HepG2 (cell line): Measurements from ENCODE around the gene MED10. TPM values are rescaled to one million over a fixed set of nuclear protein-coding genes. Genes with fewer than 3 reads are reported as not detected.

Experiments used
- ATAC-seq: fragments of 200-7000 bp; cut with Tn5 transposase; 3 replicates; pipeline ENCODE4 v1.9.1; 2020; ENCODE audit warnings: mild to moderate bottlenecking, moderate library complexity
- BruUV-seq: library from RNA; stranded (reverse); fragments of 400-500 nt; replicated peaks from 2 replicates; lab custom pipeline; 2021; lab: Mats Ljungman, UMichigan
- CTCF ChIA-PET: fragments of 300-600 bp; formaldehyde crosslinking; extraction: SDS; loops from one replicate; lab custom pipeline; 2021; ENCODE audit warnings: low total read pairs, inconsistent platforms, low intra/inter-chr PET ratio; lab: Yijun Ruan, JAX
- POLR2A ChIA-PET: fragments of 350-600 bp; sonication (Branson Sonifier 250); formaldehyde crosslinking; loops from one replicate; lab custom pipeline; 2020; ENCODE audit warnings: antibody characterized with exemption, inconsistent platforms; lab: Yijun Ruan, JAX
- DNase-seq: peaks from one replicate; pipeline ENCODE4 v3.0.0-alpha.2; 2015; ENCODE audit warnings: low spot score
- FAIRE-seq: peaks from 3 replicates; lab custom pipeline; 2011; peaks lifted over from hg19 to GRCh38; lab: Jason Lieb, UNC
- H2AFZ ChIP-seq: one replicate; pipeline ENCODE4 v1.6.1; 2011; ENCODE audit warnings: low read length, inconsistent platforms
- H3K27ac ChIP-seq: fragments of 300-600 bp; 3 replicates; pipeline ENCODE4 v1.8.0; 2011; ENCODE audit warnings: mixed run types, mild to moderate bottlenecking, mixed read lengths, low read length, inconsistent platforms; ENCODE audit not compliant: insufficient read depth; ENCODE audit errors: extremely low read length
- H3K27me3 ChIP-seq, 2 experiments: fragments of 200-600 bp in 1 of 2; 2 replicates in 1 of 2; 3 replicates in 1 of 2; pipeline versions ENCODE4 v1.6.0 to v1.8.0; 2011; ENCODE audit warnings: low read length in 2 of 2, mild to moderate bottlenecking in 2 of 2, moderate library complexity in 2 of 2, inconsistent platforms in 1 of 2; ENCODE audit not compliant: insufficient read depth in 2 of 2, control insufficient read depth in 1 of 2
- H3K36me3 ChIP-seq, 2 experiments: fragments of 200-600 bp in 1 of 2; replicated peaks in 1 of 2; 2 replicates in 1 of 2; 3 replicates in 1 of 2; pipeline versions ENCODE4 v1.5.1 to v1.8.0; 2011; ENCODE audit warnings: low read length in 2 of 2, inconsistent platforms in 1 of 2; ENCODE audit not compliant: insufficient read depth in 2 of 2, control insufficient read depth in 1 of 2
- H3K4me1 ChIP-seq: 2 replicates; pipeline ENCODE4 v1.5.1; 2012; ENCODE audit warnings: low read length, inconsistent platforms; ENCODE audit not compliant: insufficient read depth
- H3K4me2 ChIP-seq: 2 replicates; pipeline ENCODE4 v1.6.0; 2011; ENCODE audit warnings: low read depth, low read length, inconsistent platforms
- H3K4me3 ChIP-seq, 3 experiments: fragments of 200-600 bp in 1 of 3; sonication (generic), shearing (Covaris generic) in 1 of 3; replicated peaks in 1 of 3; 2 replicates each; pipeline ENCODE4 v1.5.1; 2011 to 2016; ENCODE audit warnings: low read length in 3 of 3, inconsistent platforms in 2 of 3, low read depth in 2 of 3, mild to moderate bottlenecking in 2 of 3, control low read depth in 1 of 3, mixed read lengths in 1 of 3; ENCODE audit not compliant: insufficient read depth in 1 of 3
- H3K79me2 ChIP-seq: one replicate; pipeline ENCODE4 v1.6.1; 2011; ENCODE audit warnings: low read length, inconsistent platforms; ENCODE audit not compliant: insufficient read depth
- H3K9ac ChIP-seq: 2 replicates; pipeline ENCODE4 v1.6.0; 2011; ENCODE audit warnings: mild to moderate bottlenecking, low read depth, low read length, inconsistent platforms; ENCODE audit not compliant: insufficient read depth
- H3K9me3 ChIP-seq: 2 replicates; pipeline ENCODE4 v1.5.1; 2012; ENCODE audit warnings: mild to moderate bottlenecking, low read length
- H4K20me1 ChIP-seq: 2 replicates; pipeline ENCODE4 v1.6.0; 2011; ENCODE audit warnings: inconsistent platforms, mild to moderate bottlenecking, low read length, moderate library complexity; ENCODE audit not compliant: insufficient read depth
- CBX2 ChIP-seq, 2 experiments: fragments of 200-600 bp in 1 of 2; sonication (generic); formaldehyde crosslinking in 1 of 2; IDR thresholded peaks; 2 replicates each; pipeline versions ENCODE4 v1.7.0 to v1.8.1; 2018 to 2022; ENCODE audit warnings: low read depth in 2 of 2, low read length in 1 of 2, mild to moderate bottlenecking in 1 of 2, missing genetic modification reagents in 1 of 2
- HCFC1 ChIP-seq: fragments of 150-350 bp; IDR thresholded peaks from 2 replicates; pipeline ENCODE4 v1.6.1; 2014; ENCODE audit warnings: low read depth, low read length
- SSRP1 ChIP-seq: IDR thresholded peaks from 2 replicates; pipeline ENCODE4 v1.6.1; 2016; ENCODE audit warnings: control low read depth
- YY1 ChIP-seq: IDR thresholded peaks from 2 replicates; pipeline ENCODE4 v1.6.1; 2011; ENCODE audit warnings: low read length, low read depth, moderate library complexity, mild to moderate bottlenecking; ENCODE audit not compliant: insufficient read depth, insufficient replicate concordance
- ZNF143 ChIP-seq: sonication (generic); formaldehyde crosslinking; IDR thresholded peaks from 2 replicates; pipeline ENCODE4 v1.4.0; 2020; ENCODE audit warnings: missing genetic modification reagents
- ZNF225 ChIP-seq: sonication (generic); formaldehyde crosslinking; IDR thresholded peaks from 2 replicates; pipeline ENCODE4 v1.4.0; 2020; ENCODE audit warnings: mild to moderate bottlenecking, missing genetic modification reagents
- ZNF484 ChIP-seq: sonication (generic); formaldehyde crosslinking; IDR thresholded peaks from 2 replicates; pipeline ENCODE4 v1.5.1; 2020; ENCODE audit warnings: mild to moderate bottlenecking, low read depth, missing genetic modification reagents, borderline replicate concordance
- ZNF678 ChIP-seq: sonication (generic); formaldehyde crosslinking; IDR thresholded peaks from 2 replicates; pipeline ENCODE4 v1.4.0; 2020; ENCODE audit warnings: mild to moderate bottlenecking, missing genetic modification reagents
- WGBS: methylation state at CpG from one replicate; pipeline ENCODE4 v1.1.6; 2017; ENCODE audit warnings: low lambda C conversion rate; 5-methylcytosine and 5-hydroxymethylcytosine counted together
- in situ Hi-C: cut with HindIII; loops from 2 replicates; pipeline ENCODE4 v1.10.0; 2017; ENCODE audit warnings: low pct_unique_long_range_greater_than_20kb; ENCODE audit not compliant: extremely low pct_ligation_motif_present
- intact Hi-C: fragments of 100-400 bp; cut with micrococcal nuclease; formaldehyde crosslinking; loops from one replicate; pipeline ENCODE4 v1.10.0; 2022; ENCODE audit not compliant: unreplicated experiment
- polyA plus RNA-seq, 8 experiments: library from polyadenylated mRNA; depleted of rRNA in 3 of 8; stranded (reverse) in 7 of 8; unstranded in 1 of 8; fragments of >200 nt; fragmentation: Illumina TruSeq in 4 of 8; extraction: Trizol in 4 of 8; gene quantifications; 2 replicates each; pipeline versions ENCODE4 v1.2.1 to v1.2.3, GENCODE V29; 2011 to 2016; ENCODE audit warnings: low read depth in 4 of 8, missing spikeins in 1 of 8, mixed read lengths in 1 of 8; ENCODE audit not compliant: insufficient read depth in 1 of 8
- total RNA-seq, 5 experiments: library from RNA; depleted of rRNA; stranded (reverse); fragments of >200 nt; fragmentation: Illumina TruSeq; extraction: Trizol; gene quantifications; 2 replicates each; pipeline ENCODE4 v1.2.3, GENCODE V29; 2016; ENCODE audit warnings: low read depth in 1 of 5
- TF ChIP-seq, protein P1 (sequence below): sonication (generic); formaldehyde crosslinking; IDR thresholded peaks from 2 replicates; pipeline ENCODE4 v1.4.0; 2020; ENCODE audit warnings: mild to moderate bottlenecking, missing genetic modification reagents
- TF ChIP-seq, protein P2 (sequence below): sonication (generic); formaldehyde crosslinking; conservative IDR thresholded peaks from 2 replicates; pipeline ENCODE4 v1.8.0; 2022; ENCODE audit warnings: missing genetic modification reagents
- TF ChIP-seq, protein P3 (sequence below): sonication (generic); formaldehyde crosslinking; IDR thresholded peaks from 2 replicates; pipeline ENCODE4 v1.5.1; 2020; ENCODE audit warnings: mild to moderate bottlenecking, missing genetic modification reagents, moderate library complexity

The MED10 gene
- total and polyA plus RNA-seq, 2 of the 13 experiments (the other 11 are each of a cell fraction or from before 2014, with no cell fraction given), result 11.2 to 23.7 TPM

DNA sequence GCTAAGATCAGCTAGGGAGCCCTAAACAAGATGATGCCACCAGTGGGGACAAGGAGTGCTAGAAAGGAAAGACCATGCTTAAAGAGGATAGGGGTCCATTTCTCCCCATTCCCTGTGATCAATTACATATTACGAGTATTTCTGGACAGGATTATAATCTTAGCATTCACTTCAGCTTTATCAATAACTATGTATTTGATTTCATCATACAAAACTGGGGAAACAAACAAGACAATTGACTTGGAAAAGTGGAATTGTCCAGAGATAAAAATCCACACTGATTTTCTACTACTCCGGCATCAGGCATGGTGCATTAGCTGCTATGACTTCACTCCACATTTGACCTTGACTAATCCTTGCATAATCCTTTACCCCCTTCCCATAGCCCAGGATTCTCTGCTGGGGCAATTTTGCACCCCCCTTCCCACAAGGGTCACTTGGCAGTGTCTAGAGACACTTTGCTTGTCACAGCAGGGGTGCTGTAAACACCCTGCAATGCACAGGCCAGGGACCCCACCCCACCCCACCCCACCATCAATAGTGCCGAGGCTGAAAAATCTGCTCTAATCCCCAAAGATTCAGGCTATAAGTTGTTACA lies 40.4 kb upstream of the MED10 start (continued):
- TF ChIP-seq YY1, result no peak
- TF ChIP-seq SSRP1 (CRISPR knock-in tag), result no peak
- no peak for TF ChIP-seq ZNF678 (CRISPR knock-in tag)
- TF ChIP-seq, protein P1, sequence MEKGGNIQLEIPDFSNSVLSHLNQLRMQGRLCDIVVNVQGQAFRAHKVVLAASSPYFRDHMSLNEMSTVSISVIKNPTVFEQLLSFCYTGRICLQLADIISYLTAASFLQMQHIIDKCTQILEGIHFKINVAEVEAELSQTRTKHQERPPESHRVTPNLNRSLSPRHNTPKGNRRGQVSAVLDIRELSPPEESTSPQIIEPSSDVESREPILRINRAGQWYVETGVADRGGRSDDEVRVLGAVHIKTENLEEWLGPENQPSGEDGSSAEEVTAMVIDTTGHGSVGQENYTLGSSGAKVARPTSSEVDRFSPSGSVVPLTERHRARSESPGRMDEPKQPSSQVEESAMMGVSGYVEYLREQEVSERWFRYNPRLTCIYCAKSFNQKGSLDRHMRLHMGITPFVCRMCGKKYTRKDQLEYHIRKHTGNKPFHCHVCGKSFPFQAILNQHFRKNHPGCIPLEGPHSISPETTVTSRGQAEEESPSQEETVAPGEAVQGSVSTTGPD, result no peak
- no peak for TF ChIP-seq CBX2 (IDR thresholded peaks at IDR 0.05; ENCODE audit: low read depth, low read length)
- no peak for TF ChIP-seq CBX2 (CRISPR knock-in tag; IDR thresholded peaks at IDR 0.05; ENCODE audit: low read depth)
- TF ChIP-seq HCFC1, result no peak
- no peak for TF ChIP-seq ZNF143

DNA sequence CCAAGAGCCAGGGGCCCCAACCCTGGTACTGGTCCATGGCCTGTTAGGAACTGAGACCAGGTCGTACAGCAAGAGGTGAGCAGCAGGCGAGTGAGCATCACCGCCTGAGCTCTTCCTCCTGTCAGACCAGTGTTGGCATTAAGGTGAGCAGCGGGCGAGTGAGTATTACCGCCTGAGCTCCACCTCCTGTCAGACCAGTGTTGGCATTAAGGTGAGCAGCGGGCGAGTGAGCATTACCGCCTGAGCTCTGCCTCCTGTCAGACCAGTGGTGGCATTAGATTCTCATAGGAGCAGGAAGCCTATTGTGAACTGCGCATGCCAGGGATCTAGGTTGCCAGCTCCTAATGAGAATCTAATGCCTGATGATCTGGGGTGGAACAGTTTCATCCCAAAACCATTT lies 39.3 kb upstream of the MED10 start:
- Histone ChIP-seq H3K79me2 (no peaks in the 10 kb centered on the region), H3K27ac (no peak overlapping the region), H2AFZ (no peak overlapping the region), H3K36me3 (no peaks in the 10 kb centered on the region), H3K4me1 (no peaks in the 10 kb centered on the region), H4K20me1 (no peaks in the 10 kb centered on the region), H3K9me3 (no peaks in the 10 kb centered on the region), H3K4me2 (no peak overlapping the region), H3K27me3 (peaks cover 2 to 19% of the 10 kb centered on the region in 2 experiments; a peak in 2 of 5 replicates), H3K9ac (no peak overlapping the region), H3K4me3 (no peak overlapping the region)
- POLR2A ChIA-PET, result no interaction called here
- WGBS, result 60% methylated on average over 2 of the region's 10 CpGs
- ATAC-seq, result no peak
- BruUV-seq, result no TSS peak
- no peak for FAIRE-seq
- TF ChIP-seq ZNF225 (CRISPR knock-in tag) (no peak), ZNF484 (CRISPR knock-in tag) (no peak)
- TF ChIP-seq, protein P2, sequence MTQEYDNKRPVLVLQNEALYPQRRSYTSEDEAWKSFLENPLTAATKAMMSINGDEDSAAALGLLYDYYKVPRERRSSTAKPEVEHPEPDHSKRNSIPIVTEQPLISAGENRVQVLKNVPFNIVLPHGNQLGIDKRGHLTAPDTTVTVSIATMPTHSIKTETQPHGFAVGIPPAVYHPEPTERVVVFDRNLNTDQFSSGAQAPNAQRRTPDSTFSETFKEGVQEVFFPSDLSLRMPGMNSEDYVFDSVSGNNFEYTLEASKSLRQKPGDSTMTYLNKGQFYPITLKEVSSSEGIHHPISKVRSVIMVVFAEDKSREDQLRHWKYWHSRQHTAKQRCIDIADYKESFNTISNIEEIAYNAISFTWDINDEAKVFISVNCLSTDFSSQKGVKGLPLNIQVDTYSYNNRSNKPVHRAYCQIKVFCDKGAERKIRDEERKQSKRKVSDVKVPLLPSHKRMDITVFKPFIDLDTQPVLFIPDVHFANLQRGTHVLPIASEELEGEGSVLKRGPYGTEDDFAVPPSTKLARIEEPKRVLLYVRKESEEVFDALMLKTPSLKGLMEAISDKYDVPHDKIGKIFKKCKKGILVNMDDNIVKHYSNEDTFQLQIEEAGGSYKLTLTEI (CRISPR knock-in tag), result no peak
- TF ChIP-seq, protein P3, sequence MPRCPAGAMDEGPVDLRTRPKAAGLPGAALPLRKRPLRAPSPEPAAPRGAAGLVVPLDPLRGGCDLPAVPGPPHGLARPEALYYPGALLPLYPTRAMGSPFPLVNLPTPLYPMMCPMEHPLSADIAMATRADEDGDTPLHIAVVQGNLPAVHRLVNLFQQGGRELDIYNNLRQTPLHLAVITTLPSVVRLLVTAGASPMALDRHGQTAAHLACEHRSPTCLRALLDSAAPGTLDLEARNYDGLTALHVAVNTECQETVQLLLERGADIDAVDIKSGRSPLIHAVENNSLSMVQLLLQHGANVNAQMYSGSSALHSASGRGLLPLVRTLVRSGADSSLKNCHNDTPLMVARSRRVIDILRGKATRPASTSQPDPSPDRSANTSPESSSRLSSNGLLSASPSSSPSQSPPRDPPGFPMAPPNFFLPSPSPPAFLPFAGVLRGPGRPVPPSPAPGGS (CRISPR knock-in tag), result no peak
- CTCF ChIA-PET, result no interaction called here
- intact Hi-C loops (no loop called here), in situ Hi-C loops (no loop called here)
- DNase-seq, result no peak
